Activated CD4-positive, CD25-positive, alpha-beta regulatory T cell treated with anti-CD3 and anti-CD28 coated beads, Interleukin-2, amount 50 U/mL, for 72 hours (primary cell): ENCODE results near the gene UNK.
A peak's percentile ranks its signal among the peaks of the same experiment; 100 is the strongest.
"Not testable (repeated sequence)": the region's sequence is repeated elsewhere in the genome, so short reads cannot be mapped to it uniquely, and the experiment has no call there.

Experiments
- DNase-seq: peaks from one replicate; pipeline ENCODE4 v3.0.0; 2021

The UNK gene

GRCh38 chr17:75839942-75840798 lies 55.6 kb downstream of the UNK start:
- no peak for DNase-seq

- no peak for DNase-seq
Observed at GRCh38 chr17:75840799-75841164, 56.2 kb downstream of the UNK start.

DNA sequence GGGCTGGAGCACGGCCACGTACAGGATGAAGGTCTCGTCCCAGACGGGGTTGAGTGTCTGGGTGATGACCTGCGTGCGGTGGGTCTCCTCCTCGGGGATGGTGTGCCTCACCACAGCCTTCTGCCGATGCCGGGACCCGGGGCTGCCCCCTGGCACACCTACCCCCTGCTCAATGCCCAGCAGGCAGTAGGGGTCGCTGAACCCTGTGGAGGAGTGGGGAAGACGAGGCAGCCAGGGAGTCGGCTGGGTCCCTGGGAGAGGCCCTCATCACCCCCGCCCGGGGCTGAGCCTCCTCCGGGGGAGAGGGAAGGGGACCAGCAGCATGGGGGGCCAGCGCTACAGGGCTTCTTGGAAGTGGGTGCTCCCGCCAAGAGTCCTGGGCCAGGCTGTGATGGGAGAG lies 57.8 kb downstream of the UNK start:
- DNase-seq, result no peak

GRCh38 chr17:75842963-75843576 lies 58.5 kb downstream of the UNK start:
- peak; percentile 51 for DNase-seq

GRCh38 chr17:75843577-75844529 lies 59.2 kb downstream of the UNK start, which contains the start of gene UNC13D:
TSS of gene UNC13D (minus strand) at chr17:75844404. CDS start at chr17:75844337, 67 bp downstream.
- peak; percentile 61 for DNase-seq

GRCh38 chr17:75844530-75845057 lies 60.0 kb downstream of the UNK start:
- DNase-seq, result no peak

DNA sequence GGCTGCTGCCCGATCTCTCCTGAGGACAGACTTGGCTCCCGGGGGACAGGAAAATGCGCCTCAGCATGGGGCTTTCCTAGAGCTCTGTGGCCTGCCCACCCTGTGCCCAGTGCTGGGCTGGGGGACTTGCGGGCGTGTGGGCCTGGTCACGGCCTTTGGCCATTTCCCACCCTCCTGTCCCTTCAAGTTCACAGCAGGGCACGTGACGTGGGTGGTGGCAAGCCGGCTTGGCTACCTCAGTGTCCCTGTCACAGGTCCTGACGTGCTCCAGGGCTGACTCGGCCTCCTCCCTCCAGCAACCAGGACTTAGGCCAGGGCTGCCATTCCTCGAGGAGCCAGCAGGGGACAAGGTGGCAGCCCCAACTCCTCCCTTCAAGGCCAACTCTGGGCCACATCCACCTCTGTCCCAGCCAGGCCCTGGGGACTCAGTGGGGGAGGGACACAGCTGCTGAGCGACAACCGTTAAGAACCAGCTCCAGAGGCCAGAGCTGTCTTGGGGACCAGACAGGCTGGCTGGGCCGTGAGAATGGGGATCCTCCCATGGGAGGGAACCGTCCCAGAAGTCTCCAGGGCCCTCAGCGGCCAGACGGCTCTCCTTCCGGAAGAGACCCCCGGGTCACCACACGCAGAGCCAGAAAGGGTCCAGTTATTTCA lies 60.6 kb downstream of the UNK start:
- DNase-seq, result peak; percentile 64

DNA sequence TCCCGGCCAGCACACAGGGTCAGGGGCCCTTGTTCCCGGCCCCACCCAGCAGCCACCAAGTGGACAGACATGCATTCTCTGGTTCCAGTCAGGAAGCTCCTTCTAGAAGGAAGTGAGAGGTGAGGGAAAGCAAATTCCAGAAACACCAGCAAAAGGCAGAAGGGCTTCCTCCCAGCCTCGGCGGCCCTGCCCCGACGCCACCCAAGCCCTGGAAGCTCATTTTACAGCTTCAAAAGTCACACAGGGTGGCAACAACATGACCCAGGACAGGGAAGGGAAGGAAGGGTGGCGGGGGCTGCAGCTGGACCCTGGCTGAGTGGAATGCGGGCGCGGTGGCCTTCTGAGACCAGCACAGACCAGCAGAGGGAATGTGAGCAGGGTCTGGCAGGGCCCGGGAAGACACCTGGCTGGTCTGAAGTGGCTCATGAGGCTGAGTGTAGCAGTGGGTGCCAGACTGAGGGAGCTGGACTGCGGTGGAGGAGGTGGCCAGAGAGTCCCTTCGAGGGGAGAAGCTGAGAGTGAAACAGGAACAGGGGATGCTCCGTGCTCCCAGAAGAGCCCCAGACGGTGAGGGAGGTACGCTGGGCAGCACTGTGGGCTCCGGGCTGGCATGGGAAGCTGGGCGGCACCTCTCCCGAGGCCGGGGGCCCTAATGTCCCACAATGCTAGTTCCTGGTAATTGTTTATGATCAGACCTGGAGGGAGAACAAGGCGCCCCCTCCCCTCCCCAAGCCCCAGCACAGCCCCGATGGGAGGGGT lies 61.5 kb downstream of the UNK start:
- no peak for DNase-seq

- no peak for DNase-seq
Observed at GRCh38 chr17:75846692-75847613, 62.3 kb downstream of the UNK start.

- no peak for DNase-seq
Observed at GRCh38 chr17:75847614-75848522, 63.3 kb downstream of the UNK start.

DNA sequence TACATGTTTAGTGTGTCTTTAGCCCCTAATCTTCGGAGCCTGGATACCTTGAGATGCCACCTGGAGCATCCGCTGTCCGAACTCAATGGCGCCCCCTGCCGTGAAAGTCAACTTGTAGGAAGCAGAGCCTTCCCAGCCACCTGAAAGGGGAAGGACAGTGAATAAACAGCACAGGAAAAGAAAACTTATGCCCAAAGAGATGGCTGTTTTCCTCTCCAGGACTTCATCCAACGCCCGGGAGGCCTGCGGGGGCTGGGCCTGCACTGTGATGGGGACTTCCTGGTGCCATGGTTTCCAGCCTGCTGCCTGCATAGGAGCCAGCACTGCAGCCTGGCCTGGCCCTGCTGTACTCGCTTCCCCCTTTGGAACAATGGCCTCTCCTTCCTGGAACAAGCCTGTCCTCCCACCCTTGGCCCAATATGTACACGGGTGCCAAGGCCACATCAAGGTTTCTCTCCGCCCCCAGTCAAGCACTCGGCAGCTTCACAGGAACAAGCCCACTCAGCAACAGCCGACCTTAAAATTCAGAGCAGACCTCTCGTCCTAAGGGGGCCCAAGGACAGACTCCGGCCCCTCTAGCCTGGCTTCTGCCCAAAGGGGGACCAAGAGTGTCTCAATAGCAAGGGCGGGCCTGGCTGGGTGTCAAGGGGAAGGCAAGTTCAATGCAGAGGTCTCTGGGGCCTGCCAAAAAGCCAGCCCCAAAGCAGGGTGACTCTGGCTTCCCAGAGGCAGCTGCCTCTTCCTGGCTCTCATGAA lies 64.1 kb downstream of the UNK start:
- peak; percentile 80 for DNase-seq

DNA sequence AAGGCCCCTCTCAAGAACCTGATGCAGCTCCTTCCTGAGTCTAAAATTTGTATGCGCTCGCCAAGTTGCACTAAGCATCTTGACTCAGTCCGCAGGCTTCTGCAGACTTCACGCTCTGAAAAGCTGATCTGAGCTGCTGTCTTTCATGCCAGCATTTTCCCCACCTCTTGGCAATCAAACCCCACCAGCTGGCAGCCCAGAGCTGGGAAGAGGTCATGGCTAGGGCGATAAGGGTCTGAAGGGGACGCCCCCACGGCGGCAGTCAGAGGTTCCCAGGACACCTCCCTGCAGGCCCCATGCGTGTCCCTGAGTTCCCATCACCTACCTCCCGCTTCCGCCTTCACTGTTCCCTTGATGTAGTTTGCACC lies 64.7 kb downstream of the UNK start:
- no peak for DNase-seq

DNA sequence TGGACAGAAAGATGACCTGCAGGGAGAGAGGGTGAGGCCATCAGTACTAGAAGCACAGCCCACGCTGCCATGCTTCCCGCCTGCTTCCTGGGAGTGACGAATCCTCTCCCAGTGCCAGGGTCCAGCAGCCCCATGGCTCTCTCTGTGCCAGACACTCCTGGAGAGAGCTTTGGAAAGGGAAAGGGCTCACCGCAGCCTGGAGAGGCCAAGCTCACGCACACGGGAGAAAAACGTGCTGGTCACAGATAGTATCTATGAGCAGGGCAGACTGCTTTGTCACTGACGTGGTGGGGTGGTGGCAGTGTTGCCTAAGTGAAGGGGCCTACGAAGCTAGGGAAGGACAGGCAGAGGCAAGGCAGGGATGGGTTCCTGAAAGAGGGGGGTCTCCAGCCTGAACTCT lies 65.1 kb downstream of the UNK start:
- no peak for DNase-seq

GRCh38 chr17:75850928-75851692 lies 66.5 kb downstream of the UNK start:
- no peak for DNase-seq

DNA sequence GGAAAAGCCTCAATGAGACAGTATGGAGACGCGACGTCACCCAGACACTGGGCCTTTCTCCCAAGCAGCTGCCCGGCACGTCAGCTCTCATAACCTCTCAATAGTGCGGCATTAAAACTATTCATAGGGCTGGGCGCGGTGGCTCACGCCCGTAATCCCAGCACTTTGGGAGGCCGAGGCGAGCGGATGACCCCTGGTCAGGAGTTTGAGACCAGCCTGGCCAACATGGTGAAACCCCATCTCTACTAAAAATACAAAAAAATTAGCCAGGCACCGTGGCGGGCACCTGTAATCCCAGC lies 67.0 kb downstream of the UNK start:
- not testable (repeated sequence) for DNase-seq

- DNase-seq, result no peak
Observed at GRCh38 chr17:75853433-75853832, 68.8 kb downstream of the UNK start.

DNA sequence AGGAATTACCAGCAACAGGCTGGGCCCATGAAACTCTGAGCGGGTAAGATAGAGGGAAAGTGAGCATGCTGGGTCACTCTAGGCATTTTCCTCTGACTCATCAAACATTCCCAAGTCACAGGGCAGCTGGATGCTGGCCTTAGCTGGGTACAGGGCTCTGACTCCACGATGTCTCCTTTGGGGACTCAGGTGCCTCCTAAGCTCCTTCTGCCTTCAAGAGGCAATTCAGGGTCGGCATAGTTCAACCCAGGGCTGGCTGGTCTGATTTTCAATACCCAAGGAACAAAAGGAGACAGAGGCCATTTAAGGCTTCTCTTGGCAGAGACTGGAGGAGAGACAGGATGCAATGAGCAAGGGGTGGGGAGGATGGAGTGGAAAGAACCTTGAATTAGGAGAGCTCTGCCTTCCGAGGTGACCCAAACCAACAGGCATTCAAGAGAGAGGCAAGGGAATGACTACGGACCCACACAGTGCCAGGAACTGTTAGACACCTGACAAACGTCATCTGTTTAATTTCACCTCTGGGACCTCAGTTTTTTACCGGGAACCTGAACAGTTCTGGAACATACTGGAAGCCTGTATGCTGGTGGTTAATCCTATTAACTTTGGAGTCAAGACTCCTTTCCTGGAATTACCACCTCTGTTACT lies 69.6 kb downstream of the UNK start:
- DNase-seq, result no peak

GRCh38 chr17:75854881-75855309 lies 70.3 kb downstream of the UNK start:
- no peak for DNase-seq
